Keratinocyte (primary cell): Measurements from ENCODE around the gene DEF6. TPM values are rescaled to one million over a fixed set of nuclear protein-coding genes. Genes with fewer than 3 reads are reported as not detected.

Source experiments
- DNase-seq: peaks from one replicate; pipeline ENCODE4 v3.0.0-alpha.2; 2011; ENCODE audit warnings: low read depth, missing footprints, low spot score
- FAIRE-seq: peaks from 2 replicates; lab custom pipeline; 2011; peaks lifted over from hg19 to GRCh38; lab: Jason Lieb, UNC
- H2AFZ ChIP-seq: 2 replicates; pipeline ENCODE4 v1.6.0; 2012; ENCODE audit warnings: low read length, control low read depth, inconsistent platforms; ENCODE audit not compliant: control insufficient read depth
- H3K27ac ChIP-seq: 2 replicates; pipeline ENCODE4 v1.5.1; 2011; ENCODE audit warnings: low read length; ENCODE audit not compliant: control insufficient read depth, insufficient read depth
- H3K27me3 ChIP-seq: 3 replicates; pipeline ENCODE4 v1.6.0; 2011; ENCODE audit warnings: low read length; ENCODE audit not compliant: control insufficient read depth, insufficient read depth; ENCODE audit errors: extremely low read depth
- H3K36me3 ChIP-seq, 2 experiments: 2 replicates in 1 of 2; 3 replicates in 1 of 2; pipeline ENCODE4 v1.5.1; 2011; ENCODE audit warnings: low read length in 2 of 2, mild to moderate bottlenecking in 1 of 2; ENCODE audit not compliant: control insufficient read depth in 2 of 2, insufficient read depth in 2 of 2; ENCODE audit errors: extremely low read depth in 1 of 2
- H3K4me1 ChIP-seq: 3 replicates; pipeline ENCODE4 v1.5.1; 2011; ENCODE audit warnings: low read length; ENCODE audit not compliant: control insufficient read depth, insufficient read depth; ENCODE audit errors: extremely low read depth
- H3K4me2 ChIP-seq: 3 replicates; pipeline ENCODE4 v1.6.0; 2011; ENCODE audit warnings: low read depth, low read length; ENCODE audit not compliant: control insufficient read depth, insufficient read depth; ENCODE audit errors: extremely low read depth
- H3K4me3 ChIP-seq, 3 experiments: fragments of 200-600 bp in 1 of 3; sonication (generic) in 1 of 3; 2 replicates in 2 of 3; 3 replicates in 1 of 3; pipeline ENCODE4 v1.5.1; 2011 to 2016; ENCODE audit warnings: low read length in 3 of 3, mild to moderate bottlenecking in 3 of 3, control low read depth in 2 of 3, inconsistent platforms in 1 of 3, low read depth in 1 of 3, mixed read lengths in 1 of 3, mixed run types in 1 of 3, moderate library complexity in 1 of 3; ENCODE audit not compliant: control insufficient read depth in 2 of 3, insufficient read depth in 2 of 3; ENCODE audit errors: extremely low read depth in 1 of 3
- H3K79me2 ChIP-seq: 2 replicates; pipeline ENCODE4 v1.6.0; 2012; ENCODE audit warnings: low read length; ENCODE audit not compliant: control insufficient read depth, insufficient read depth
- H3K9ac ChIP-seq: 3 replicates; pipeline ENCODE4 v1.6.0; 2011; ENCODE audit warnings: low read length; ENCODE audit not compliant: control insufficient read depth, insufficient read depth; ENCODE audit errors: extremely low read depth
- H3K9me1 ChIP-seq: 3 replicates; pipeline ENCODE4 v1.6.0; 2011; ENCODE audit warnings: low read length; ENCODE audit not compliant: control insufficient read depth, insufficient read depth; ENCODE audit errors: extremely low read depth
- H3K9me3 ChIP-seq: 2 replicates; pipeline ENCODE4 v1.5.1; 2012; ENCODE audit warnings: low read depth, low read length; ENCODE audit not compliant: control insufficient read depth
- H4K20me1 ChIP-seq: 3 replicates; pipeline ENCODE4 v1.6.0; 2011; ENCODE audit warnings: low read length; ENCODE audit not compliant: control insufficient read depth, insufficient read depth; ENCODE audit errors: extremely low read depth
- CTCF ChIP-seq, 3 experiments: IDR thresholded peaks in 1 of 3; conservative IDR thresholded peaks in 1 of 3; optimal IDR thresholded peaks in 1 of 3; 2 replicates in 2 of 3; 3 replicates in 1 of 3; pipeline versions ENCODE3 to v1.5.1; 2011; ENCODE audit warnings: low read length in 3 of 3, mild to moderate bottlenecking in 3 of 3, moderate library complexity in 2 of 3, control low read depth in 1 of 3, inconsistent platforms in 1 of 3; ENCODE audit not compliant: insufficient read depth in 2 of 3; ENCODE audit errors: extremely low read depth in 1 of 3
- EZH2 ChIP-seq: IDR thresholded peaks from one replicate; pipeline ENCODE4 v1.6.1; 2012; ENCODE audit warnings: inconsistent platforms, mild to moderate bottlenecking, low read length, moderate library complexity
- dilution Hi-C: fragments of 300-500 bp; cut with MboI; formaldehyde crosslinking; loops from one replicate; pipeline ENCODE4 v1.7.0; 2020; ENCODE audit warnings: low sequenced_read_pairs; ENCODE audit not compliant: extremely low pct_ligation_motif_present
- polyA plus RNA-seq, 5 experiments: library from polyadenylated mRNA; depleted of rRNA in 3 of 5; stranded (reverse) in 3 of 5; stranded (forward) in 1 of 5; unstranded in 1 of 5; fragments of >200 nt; gene quantifications; 1 replicate in 1 of 5; 2 replicates in 3 of 5; 3 replicates in 1 of 5; pipeline versions ENCODE4 v1.2.1 to v1.2.3, GENCODE V29; 2011 to 2012; ENCODE audit warnings: missing spikeins in 2 of 5, low read depth in 1 of 5, low replicate concordance in 1 of 5

DEF6 gene
- polyA plus RNA-seq, 1 donor (not counting 4 experiments of a cell fraction or from before 2014, with no cell fraction given): 17.3 TPM

GRCh38 chr6:35299674-35300073 lies 2.1 kb downstream of the DEF6 start:
- Histone ChIP-seq H2AFZ (no peak overlapping the region), H3K4me2 (no peak overlapping the region), H3K9ac (no peak overlapping the region), H3K27ac (no peak overlapping the region), H3K79me2 (peaks cover 33% of the 10 kb centered on the region), H3K27me3 (no peaks in the 10 kb centered on the region), H4K20me1 (no peaks in the 10 kb centered on the region), H3K9me3 (no peaks in the 10 kb centered on the region), H3K9me1 (no peaks in the 10 kb centered on the region), H3K36me3 (peaks cover 2 to 17% of the 10 kb centered on the region in 2 experiments), H3K4me1 (peaks cover 51% of the 10 kb centered on the region), H3K4me3 (no peak overlapping the region)
- FAIRE-seq (no peak), DNase-seq (no peak)
- no peak for TF ChIP-seq CTCF (optimal IDR thresholded peaks at IDR 0.05 in 1 of 3, IDR thresholded peaks at IDR 0.05 in 1 of 3, conservative IDR thresholded peaks at IDR 0.05 in 1 of 3; ENCODE audit: extremely low read depth in 1 of 3, insufficient read depth in 2 of 3, low read length in 3 of 3)
- no peak for TF ChIP-seq EZH2
- dilution Hi-C loops: no loop called here

GRCh38 chr6:35300848-35301247 lies 3.2 kb downstream of the DEF6 start:
- H3K9me3 ChIP-seq: no peaks in the 10 kb centered on the region
- H3K4me1 ChIP-seq: peaks cover 51% of the 10 kb centered on the region
- H3K9me1 ChIP-seq: no peaks in the 10 kb centered on the region
- H3K4me2 ChIP-seq: no peak overlapping the region
- H3K9ac ChIP-seq: no peak overlapping the region
- H3K79me2 ChIP-seq: peaks cover 33% of the 10 kb centered on the region
- H4K20me1 ChIP-seq: no peaks in the 10 kb centered on the region
- H3K4me3 ChIP-seq: no peak overlapping the region
- FAIRE-seq: no peak
- H3K36me3 ChIP-seq: peaks cover 0 to 14% of the 10 kb centered on the region in 2 experiments
- H2AFZ ChIP-seq: no peak overlapping the region
- no peak for DNase-seq
- H3K27ac ChIP-seq: no peak overlapping the region
- dilution Hi-C loops: no loop called here
- no peaks in the 10 kb centered on the region for H3K27me3 ChIP-seq
- TF ChIP-seq CTCF (optimal IDR thresholded peaks at IDR 0.05 in 1 of 3, IDR thresholded peaks at IDR 0.05 in 1 of 3, conservative IDR thresholded peaks at IDR 0.05 in 1 of 3; ENCODE audit: extremely low read depth in 1 of 3, insufficient read depth in 2 of 3, low read length in 3 of 3) (no peak), EZH2 (no peak)
